ENCODE results near the gene ZNF311. TPM values are rescaled to one million over a fixed set of nuclear protein-coding genes. Genes with fewer than 3 reads are reported as not detected.
"Not testable (repeated sequence)": the region's sequence is repeated elsewhere in the genome, so short reads cannot be mapped to it uniquely, and the experiment has no call there.

ZNF311 gene
- total RNA-seq, 2 donors from 2014 or later = 2.2 to 6.5 TPM

GRCh38 chr6:28953585-28954258 lies 51.4 kb downstream of the ZNF311 start:
- Histone ChIP-seq H3K36me3 (ENCODE audit: control insufficient read depth, insufficient read depth, low read length) (no peaks in the 10 kb centered on the region), H3K9ac (ENCODE audit: extremely low read depth, low read length, poor library complexity, severe bottlenecking) (peak overlapping the region; percentile 45), H3K27ac (ENCODE audit: low read depth, low read length) (no peak overlapping the region), H3K4me3 (ENCODE audit: low read length) (peak overlapping the region; percentile 97), H3K9me3 (ENCODE audit: control insufficient read depth, low read length) (no peaks in the 10 kb centered on the region), H3K4me1 (ENCODE audit: control insufficient read depth, insufficient read depth, low read length) (no peaks in the 10 kb centered on the region), H3K27me3 (ENCODE audit: control insufficient read depth, insufficient read depth, low read length, poor library complexity, severe bottlenecking) (peaks cover 18% of the 10 kb centered on the region)
- H3K27me3 Mint-ChIP-seq (ENCODE audit: insufficient read depth) = peaks cover 3% of the 10 kb centered on the region
- no peaks in the 10 kb centered on the region for H3K4me1 Mint-ChIP-seq
- peaks cover 3% of the 10 kb centered on the region for H3K36me3 Mint-ChIP-seq (ENCODE audit: low read depth)
- peak overlapping the region; percentile 87 for H3K4me3 Mint-ChIP-seq
- whole genome bisulfite sequencing, 2 experiments (ENCODE audit: insufficient coverage in 1 of 2, insufficient read length in 1 of 2) = 3% methylated on average over 7 to 22 of the region's 22 CpGs
- TF ChIP-seq CTCF (conservative IDR thresholded peaks at IDR 0.05) = no peak
- peaks cover 21% of the 10 kb centered on the region for H3K9me3 Mint-ChIP-seq
- peak overlapping the region; percentile 60 for H3K27ac Mint-ChIP-seq
- DNase-seq = peak; percentile 60

GRCh38 chr6:28953039-28953584 lies 52.0 kb downstream of the ZNF311 start:
- H3K4me1 Mint-ChIP-seq = peaks cover under 1% of the 10 kb centered on the region
- H3K9ac ChIP-seq (ENCODE audit: extremely low read depth, low read length, poor library complexity, severe bottlenecking) = peak overlapping the region; percentile 45
- H3K9me3 Mint-ChIP-seq = peaks cover 16% of the 10 kb centered on the region
- H3K27ac Mint-ChIP-seq = peak overlapping the region; percentile 60
- peaks cover 18% of the 10 kb centered on the region for H3K27me3 ChIP-seq (ENCODE audit: control insufficient read depth, insufficient read depth, low read length, poor library complexity, severe bottlenecking)
- H3K4me1 ChIP-seq (ENCODE audit: control insufficient read depth, insufficient read depth, low read length) = no peaks in the 10 kb centered on the region
- WGBS, 2 experiments (ENCODE audit: insufficient coverage in 1 of 2, insufficient read length in 1 of 2) = 16 to 28% methylated on average over 10 to 13 of the region's 13 CpGs
- H3K27ac ChIP-seq (ENCODE audit: low read depth, low read length) = no peak overlapping the region
- TF ChIP-seq CTCF (conservative IDR thresholded peaks at IDR 0.05) = no peak
- H3K36me3 ChIP-seq (ENCODE audit: control insufficient read depth, insufficient read depth, low read length) = no peaks in the 10 kb centered on the region
- peak overlapping the region; percentile 87 for H3K4me3 Mint-ChIP-seq
- peak overlapping the region; percentile 97 for H3K4me3 ChIP-seq (ENCODE audit: low read length)
- H3K27me3 Mint-ChIP-seq (ENCODE audit: insufficient read depth) = peaks cover 3% of the 10 kb centered on the region
- H3K9me3 ChIP-seq (ENCODE audit: control insufficient read depth, low read length) = no peaks in the 10 kb centered on the region
- DNase-seq = peak; percentile 84
- H3K36me3 Mint-ChIP-seq (ENCODE audit: low read depth) = peaks cover 3% of the 10 kb centered on the region

GRCh38 chr6:28949656-28950195 lies 55.4 kb downstream of the ZNF311 start:
- not testable (repeated sequence) for H3K9me3 ChIP-seq (ENCODE audit: control insufficient read depth, low read length); H3K36me3 Mint-ChIP-seq (ENCODE audit: low read depth); H3K27me3 Mint-ChIP-seq (ENCODE audit: insufficient read depth); H3K27ac ChIP-seq (ENCODE audit: low read depth, low read length); H3K4me1 ChIP-seq (ENCODE audit: control insufficient read depth, insufficient read depth, low read length); H3K27me3 ChIP-seq (ENCODE audit: control insufficient read depth, insufficient read depth, low read length, poor library complexity, severe bottlenecking); H3K4me3 Mint-ChIP-seq; H3K27ac Mint-ChIP-seq; H3K4me1 Mint-ChIP-seq; H3K9ac ChIP-seq (ENCODE audit: extremely low read depth, low read length, poor library complexity, severe bottlenecking); DNase-seq; H3K4me3 ChIP-seq (ENCODE audit: low read length); H3K36me3 ChIP-seq (ENCODE audit: control insufficient read depth, insufficient read depth, low read length)
- peaks cover 14% of the 10 kb centered on the region for H3K9me3 Mint-ChIP-seq
- WGBS, 2 experiments (ENCODE audit: insufficient coverage in 1 of 2, insufficient read length in 1 of 2) = 97 to 98% methylated on average over 22 to 31 of the region's 41 CpGs
